GM21825 (cell line): Measurements from ENCODE around the gene CIT.
"Not testable (repeated sequence)": the region's sequence is repeated elsewhere in the genome, so short reads cannot be mapped to it uniquely, and the experiment has no call there.

ENCODE experiments used
- ATAC-seq: cut with Tn5 transposase; IDR thresholded peaks from one replicate; pipeline ENCODE4 v1.9.1; 2021; ENCODE audit warnings: mild to moderate bottlenecking, moderate library complexity; ENCODE audit not compliant: unreplicated experiment

The CIT gene

GRCh38 chr12:119744900-119745606 lies 132.1 kb downstream of the CIT start:
- ATAC-seq, result no peak

- no peak for ATAC-seq
Observed at GRCh38 chr12:119742700-119743099, 134.4 kb downstream of the CIT start.

GRCh38 chr12:119740830-119741229 lies 136.3 kb downstream of the CIT start:
- ATAC-seq, result no peak

GRCh38 chr12:119735079-119735478 lies 142.0 kb downstream of the CIT start:
- ATAC-seq, result no peak

- no peak for ATAC-seq
Observed at GRCh38 chr12:119730381-119730780, 146.7 kb downstream of the CIT start.

- no peak for ATAC-seq
Observed at GRCh38 chr12:119729871-119730270, 147.2 kb downstream of the CIT start.

GRCh38 chr12:119728444-119728745 lies 148.7 kb downstream of the CIT start:
- no peak for ATAC-seq

GRCh38 chr12:119727600-119728443 lies 149.3 kb downstream of the CIT start:
- no peak for ATAC-seq

- no peak for ATAC-seq
Observed at GRCh38 chr12:119725523-119725922, 151.6 kb downstream of the CIT start.

GRCh38 chr12:119721306-119721705 lies 155.8 kb downstream of the CIT start:
- no peak for ATAC-seq

- ATAC-seq, result no peak
Observed at GRCh38 chr12:119720349-119720748, 156.8 kb downstream of the CIT start.

GRCh38 chr12:119718141-119718540 lies 159.0 kb downstream of the CIT start:
- no peak for ATAC-seq

- ATAC-seq, result no peak
Observed at GRCh38 chr12:119715268-119715620, 161.9 kb downstream of the CIT start.

GRCh38 chr12:119714614-119715267 lies 162.4 kb downstream of the CIT start:
- no peak for ATAC-seq

GRCh38 chr12:119713551-119714031 lies 163.5 kb downstream of the CIT start:
- no peak for ATAC-seq

GRCh38 chr12:119712721-119713120 lies 164.4 kb downstream of the CIT start:
- ATAC-seq, result no peak

- no peak for ATAC-seq
Observed at GRCh38 chr12:119711693-119712092, 165.4 kb downstream of the CIT start.

- no peak for ATAC-seq
Observed at GRCh38 chr12:119710965-119711551, 166.1 kb downstream of the CIT start.

GRCh38 chr12:119710374-119710964 lies 166.7 kb downstream of the CIT start:
- no peak for ATAC-seq

GRCh38 chr12:119706427-119706826 lies 170.7 kb downstream of the CIT start:
- ATAC-seq, result not testable (repeated sequence)

- ATAC-seq, result no peak
Observed at GRCh38 chr12:119705182-119705581, 171.9 kb downstream of the CIT start.
